ENCODE measurements around the gene DNAJC11. TPM values are rescaled to one million over a fixed set of nuclear protein-coding genes. Genes with fewer than 3 reads are reported as not detected.

Gene DNAJC11
- total RNA-seq, 1 experiment from 2014 or later = 102 TPM

DNA sequence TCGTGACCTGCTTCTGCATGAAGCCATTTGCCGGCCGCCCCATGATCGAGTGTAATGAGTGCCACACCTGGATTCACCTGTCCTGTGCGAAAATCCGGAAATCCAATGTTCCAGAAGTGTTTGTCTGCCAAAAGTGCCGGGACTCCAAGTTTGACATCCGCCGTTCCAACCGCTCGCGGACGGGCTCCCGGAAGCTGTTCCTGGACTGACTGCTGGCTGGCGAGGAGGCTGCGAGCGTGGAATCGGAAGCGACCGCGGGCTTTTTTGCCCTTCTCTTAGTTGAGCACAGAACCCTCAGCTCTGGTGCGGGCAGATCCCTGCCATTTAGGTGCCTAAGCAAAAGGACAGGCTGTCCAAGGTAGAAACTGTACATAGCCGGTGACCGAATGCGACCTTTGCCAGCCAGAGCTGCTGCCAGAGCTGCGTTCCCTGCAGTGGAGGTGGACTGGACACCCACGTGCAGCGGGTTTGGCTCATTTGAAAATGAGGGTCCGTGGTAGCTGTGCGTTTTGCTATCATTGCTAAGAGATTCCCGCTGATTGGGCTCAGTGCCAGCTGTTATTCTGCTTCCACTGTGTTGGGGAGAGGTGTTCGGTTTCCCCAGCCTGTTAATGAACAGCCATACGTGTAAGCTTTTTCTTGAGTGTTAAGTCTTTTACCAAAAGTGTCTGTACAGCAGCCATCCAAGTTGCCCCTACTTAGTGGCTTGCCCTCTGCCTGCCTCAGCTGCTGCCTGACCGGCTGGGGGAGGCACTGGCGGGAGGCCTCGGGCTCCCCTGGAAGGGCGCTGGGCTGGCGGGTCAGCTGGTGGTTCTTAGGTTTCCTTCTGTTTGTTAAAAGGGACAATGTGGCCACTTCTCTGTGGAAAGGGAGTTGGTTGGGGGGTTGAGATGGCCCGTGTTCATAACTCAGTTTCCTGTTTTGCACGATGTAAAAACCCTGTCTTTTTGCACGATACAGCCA, 79.9 kb downstream of the DNAJC11 start (continued):
- TF ChIP-seq MXD4 (CRISPR knock-in tag; IDR thresholded peaks at IDR 0.05; ENCODE audit: borderline replicate concordance) = no peak
- TF ChIP-seq, protein P1, sequence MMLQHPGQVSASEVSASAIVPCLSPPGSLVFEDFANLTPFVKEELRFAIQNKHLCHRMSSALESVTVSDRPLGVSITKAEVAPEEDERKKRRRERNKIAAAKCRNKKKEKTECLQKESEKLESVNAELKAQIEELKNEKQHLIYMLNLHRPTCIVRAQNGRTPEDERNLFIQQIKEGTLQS (CRISPR knock-in tag; conservative IDR thresholded peaks at IDR 0.05) = no peak
- TF ChIP-seq, protein P2, sequence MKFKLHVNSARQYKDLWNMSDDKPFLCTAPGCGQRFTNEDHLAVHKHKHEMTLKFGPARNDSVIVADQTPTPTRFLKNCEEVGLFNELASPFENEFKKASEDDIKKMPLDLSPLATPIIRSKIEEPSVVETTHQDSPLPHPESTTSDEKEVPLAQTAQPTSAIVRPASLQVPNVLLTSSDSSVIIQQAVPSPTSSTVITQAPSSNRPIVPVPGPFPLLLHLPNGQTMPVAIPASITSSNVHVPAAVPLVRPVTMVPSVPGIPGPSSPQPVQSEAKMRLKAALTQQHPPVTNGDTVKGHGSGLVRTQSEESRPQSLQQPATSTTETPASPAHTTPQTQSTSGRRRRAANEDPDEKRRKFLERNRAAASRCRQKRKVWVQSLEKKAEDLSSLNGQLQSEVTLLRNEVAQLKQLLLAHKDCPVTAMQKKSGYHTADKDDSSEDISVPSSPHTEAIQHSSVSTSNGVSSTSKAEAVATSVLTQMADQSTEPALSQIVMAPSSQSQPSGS (CRISPR knock-in tag; IDR thresholded peaks at IDR 0.05; ENCODE audit: borderline replicate concordance, low read depth) = no peak

GRCh38 chr1:6619045-6619444, 82.6 kb downstream of the DNAJC11 start:
- TF ChIP-seq HMGA2 (CRISPR knock-in tag; IDR thresholded peaks at IDR 0.05) = no peak
- TF ChIP-seq NR2C2 (CRISPR knock-in tag; IDR thresholded peaks at IDR 0.05) = no peak
- TF ChIP-seq ZNF416 (CRISPR knock-in tag; IDR thresholded peaks at IDR 0.05) = no peak
- TF ChIP-seq, protein P3, sequence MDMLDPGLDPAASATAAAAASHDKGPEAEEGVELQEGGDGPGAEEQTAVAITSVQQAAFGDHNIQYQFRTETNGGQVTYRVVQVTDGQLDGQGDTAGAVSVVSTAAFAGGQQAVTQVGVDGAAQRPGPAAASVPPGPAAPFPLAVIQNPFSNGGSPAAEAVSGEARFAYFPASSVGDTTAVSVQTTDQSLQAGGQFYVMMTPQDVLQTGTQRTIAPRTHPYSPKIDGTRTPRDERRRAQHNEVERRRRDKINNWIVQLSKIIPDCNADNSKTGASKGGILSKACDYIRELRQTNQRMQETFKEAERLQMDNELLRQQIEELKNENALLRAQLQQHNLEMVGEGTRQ (CRISPR knock-in tag; IDR thresholded peaks at IDR 0.05) = no peak
- no peak for TF ChIP-seq GABPB1 (CRISPR knock-in tag; IDR thresholded peaks at IDR 0.05)
- TF ChIP-seq FOXJ3 (CRISPR knock-in tag; IDR thresholded peaks at IDR 0.05; ENCODE audit: borderline replicate concordance) = no peak
- TF ChIP-seq NFYB (CRISPR knock-in tag; conservative IDR thresholded peaks at IDR 0.05; ENCODE audit: low read depth) = no peak
- no peak for TF ChIP-seq TCF7 (CRISPR knock-in tag; IDR thresholded peaks at IDR 0.05; ENCODE audit: low read depth)
- TF ChIP-seq ZNF263 (CRISPR knock-in tag; IDR thresholded peaks at IDR 0.05; ENCODE audit: low read depth) = no peak
- TF ChIP-seq NR3C1 (CRISPR knock-in tag; conservative IDR thresholded peaks at IDR 0.05; ENCODE audit: low read depth) = no peak
- no peak for TF ChIP-seq GRHL2 (CRISPR knock-in tag; IDR thresholded peaks at IDR 0.05; ENCODE audit: insufficient replicate concordance, severe bottlenecking)
- TF ChIP-seq ERG (CRISPR knock-in tag; IDR thresholded peaks at IDR 0.05) = no peak
- no peak for TF ChIP-seq SMAD4 (CRISPR knock-in tag; IDR thresholded peaks at IDR 0.05)
- no peak for TF ChIP-seq CREM (CRISPR knock-in tag; IDR thresholded peaks at IDR 0.05)
- no peak for TF ChIP-seq IRF2 (CRISPR knock-in tag; IDR thresholded peaks at IDR 0.05; ENCODE audit: borderline replicate concordance, low read depth)
- no peak for TF ChIP-seq CREB1 (CRISPR knock-in tag; IDR thresholded peaks at IDR 0.05)
- no peak for TF ChIP-seq ELF4 (CRISPR knock-in tag; IDR thresholded peaks at IDR 0.05; ENCODE audit: low read depth)
- no peak for TF ChIP-seq TP53 (CRISPR knock-in tag; IDR thresholded peaks at IDR 0.05)
- TF ChIP-seq NFATC4 (CRISPR knock-in tag; IDR thresholded peaks at IDR 0.05) = no peak
- TF ChIP-seq ZNF396 (CRISPR knock-in tag; IDR thresholded peaks at IDR 0.05; ENCODE audit: borderline replicate concordance) = no peak
- Mint-ChIP-seq H3K4me1 (peaks cover 10% of the 10 kb centered on the region), H3K36me3 (peaks cover 54% of the 10 kb centered on the region), H3K27ac (no peak overlapping the region; the same call in 1 of the 2 replicates), H3K27me3 (ENCODE audit: low read depth) (no peaks in the 10 kb centered on the region), H3K9me3 (no peaks in the 10 kb centered on the region), H3K4me3 (no peak overlapping the region)
- POLR2A ChIA-PET = no interaction called here
- ATAC-seq = no peak
- no peak for DNase-seq (ENCODE audit: low spot score)
- CTCF ChIA-PET = no interaction called here

Measured in WTC11 (cell line).